ENCODE results near the gene HOXD13.
A peak's percentile ranks its signal among the peaks of the same experiment; 100 is the strongest.

The HOXD13 gene

GRCh38 chr2:176081376-176081836, 11.1 kb upstream of the HOXD13 start:
- no peak for DNase-seq

- DNase-seq = no peak
These were observed 10.5 kb upstream of the HOXD13 start for GRCh38 chr2:176081837-176082524.

GRCh38 chr2:176082525-176082823, 10.0 kb upstream of the HOXD13 start:
- DNase-seq = no peak

GRCh38 chr2:176082824-176083751, 9.4 kb upstream of the HOXD13 start:
- no peak for DNase-seq

GRCh38 chr2:176083796-176084261, 8.7 kb upstream of the HOXD13 start, which contains the start of gene EVX2:
Gene EVX2, minus strand, starts transcription at chr2:176083962. Its CDS starts 186 bp downstream, at chr2:176083776.
- no peak for DNase-seq

- no peak for DNase-seq
These were observed 7.9 kb upstream of the HOXD13 start for GRCh38 chr2:176084611-176085119.

- no peak for DNase-seq
These were observed 7.3 kb upstream of the HOXD13 start for GRCh38 chr2:176085120-176085788.

- DNase-seq = peak in 7 of 14 donors; percentile 6 to 42 (median 7)
These were observed 6.4 kb upstream of the HOXD13 start for GRCh38 chr2:176085861-176086771.

GRCh38 chr2:176087330-176088047, 5.0 kb upstream of the HOXD13 start:
- DNase-seq = no peak

- peak in 8 of 14 donors; percentile 5 to 40 (median 12) for DNase-seq
These were observed 4.2 kb upstream of the HOXD13 start for GRCh38 chr2:176088048-176088936.

- no peak for DNase-seq
These were observed 3.3 kb upstream of the HOXD13 start for GRCh38 chr2:176088937-176089842.

GRCh38 chr2:176089843-176090395, 2.6 kb upstream of the HOXD13 start:
- no peak for DNase-seq

GRCh38 chr2:176090862-176091261, 1.7 kb upstream of the HOXD13 start:
- no peak for DNase-seq

GRCh38 chr2:176091329-176092258, 927 bp upstream of the HOXD13 start:
- no peak for DNase-seq

- DNase-seq = no peak
These were observed 800 bp downstream of the HOXD13 start for GRCh38 chr2:176093145-176093897.

- no peak for DNase-seq
These were observed 1.4 kb downstream of the HOXD13 start for GRCh38 chr2:176093898-176094249.

- DNase-seq = no peak
These were observed 1.8 kb downstream of the HOXD13 start for GRCh38 chr2:176094349-176094748.
